DMS53 (cell line): ENCODE data around the gene PTPRE.

Source experiments
- DNase-seq: peaks from one replicate; lab custom pipeline; 2025; lab: John Stamatoyannopoulos, UW

Gene PTPRE

GRCh38 chr10:127882801-127883459 lies 24.0 kb upstream of the PTPRE start:
- no peak for DNase-seq

- no peak for DNase-seq
Measured at GRCh38 chr10:127883516-127883915, 23.4 kb upstream of the PTPRE start.

- no peak for DNase-seq
Measured at GRCh38 chr10:127884501-127884900, 22.4 kb upstream of the PTPRE start.

GRCh38 chr10:127886371-127887051 lies 20.4 kb upstream of the PTPRE start:
- DNase-seq: no peak

- no peak for DNase-seq
Measured at GRCh38 chr10:127887541-127888415, 19.1 kb upstream of the PTPRE start.

GRCh38 chr10:127888521-127889312 lies 18.2 kb upstream of the PTPRE start:
- no peak for DNase-seq

GRCh38 chr10:127889605-127890195 lies 17.2 kb upstream of the PTPRE start:
- no peak for DNase-seq

GRCh38 chr10:127890216-127890615 lies 16.7 kb upstream of the PTPRE start:
- DNase-seq: no peak

- no peak for DNase-seq
Measured at GRCh38 chr10:127890832-127891334, 16.0 kb upstream of the PTPRE start.

- DNase-seq: no peak
Measured at GRCh38 chr10:127892743-127893142, 14.2 kb upstream of the PTPRE start, which contains the start of gene CLRN3. CLRN3 (minus strand) TSS chr10:127892941; CDS start chr10:127892784, 157 bp downstream.

GRCh38 chr10:127894146-127894545 lies 12.8 kb upstream of the PTPRE start:
- no peak for DNase-seq

- no peak for DNase-seq
Measured at GRCh38 chr10:127896590-127896989, 10.3 kb upstream of the PTPRE start.

GRCh38 chr10:127897177-127897576 lies 9.7 kb upstream of the PTPRE start:
- DNase-seq: no peak

- no peak for DNase-seq
Measured at GRCh38 chr10:127899766-127900387, 7.0 kb upstream of the PTPRE start.

- DNase-seq: no peak
Measured at GRCh38 chr10:127903789-127904188, 3.1 kb upstream of the PTPRE start.

GRCh38 chr10:127904311-127905000 lies 2.4 kb upstream of the PTPRE start:
- DNase-seq: no peak

GRCh38 chr10:127905001-127905847 lies 1.7 kb upstream of the PTPRE start:
- DNase-seq: no peak

GRCh38 chr10:127905848-127906261 lies 1.0 kb upstream of the PTPRE start:
- no peak for DNase-seq

- no peak for DNase-seq
Measured at GRCh38 chr10:127907411-127908105, 655 bp downstream of the PTPRE start.
